Thoracic aorta (tissue), 2 donors: ENCODE measurements around the gene PAM. TPM values are rescaled to one million over a fixed set of nuclear protein-coding genes. Genes with fewer than 3 reads are reported as not detected.

Experiments used
- ATAC-seq: fragments of 150-250 bp; one replicate; pipeline ENCODE4 v1.8.0; 2017; ENCODE audit warnings: low read depth; ENCODE audit not compliant: insufficient number of reproducible peaks, low FRiP score
- DNase-seq: peaks from one replicate; pipeline ENCODE4 v3.0.0-alpha.2; 2020; ENCODE audit warnings: low spot score
- H3K27ac ChIP-seq, 2 donors: fragments of 200-600 bp; sonication (generic); 1 replicate in 1 of 2; 2 replicates in 1 of 2; pipeline ENCODE4 v1.5.1; 2016; ENCODE audit warnings: mild to moderate bottlenecking in 2 of 2, moderate library complexity in 2 of 2
- H3K27me3 ChIP-seq: fragments of 200-600 bp; sonication (generic); replicated peaks from 2 replicates; pipeline ENCODE4 v1.6.0; 2016; ENCODE audit warnings: mild to moderate bottlenecking; ENCODE audit not compliant: insufficient read depth
- H3K36me3 ChIP-seq: fragments of 200-600 bp; sonication (generic); one replicate; pipeline ENCODE4 v1.5.1; 2016
- H3K4me1 ChIP-seq, 2 donors: fragments of 200-600 bp; sonication (generic); 1 replicate in 1 of 2; 2 replicates in 1 of 2; pipeline versions ENCODE4 v1.5.1 to v1.6.0; 2016; ENCODE audit warnings: low read depth in 2 of 2, mild to moderate bottlenecking in 1 of 2; ENCODE audit not compliant: control insufficient read depth in 1 of 2
- H3K4me3 ChIP-seq: fragments of 200-600 bp; sonication (generic); 2 replicates; pipeline ENCODE4 v1.5.1; 2016; ENCODE audit warnings: mild to moderate bottlenecking
- H3K9me3 ChIP-seq: fragments of 200-600 bp; sonication (generic); 2 replicates; pipeline ENCODE4 v1.5.1; 2016
- CTCF ChIP-seq: fragments of 200-600 bp; sonication (generic); IDR thresholded peaks from one replicate; pipeline ENCODE4 v1.5.1; 2019; ENCODE audit warnings: antibody characterized with exemption
- total RNA-seq, 2 donors: library from RNA; depleted of rRNA; stranded (reverse); fragments of >200 nt; gene quantifications; one replicate each; pipeline versions ENCODE4 v1.1.0 to v1.2.3, GENCODE V29; 2016

The PAM gene
- total RNA-seq, 2 donors from 2014 or later: 571 to 806 TPM

GRCh38 chr5:102924963-102925362 is 169.9 kb downstream of the PAM start:
- no peaks in the 10 kb centered on the region for H3K27me3 ChIP-seq
- H3K27ac ChIP-seq: no peak overlapping the region
- peaks cover 12 to 30% of the 10 kb centered on the region in 2 donors for H3K4me1 ChIP-seq
- H3K36me3 ChIP-seq: peaks cover 11% of the 10 kb centered on the region
- H3K9me3 ChIP-seq: no peaks in the 10 kb centered on the region
- TF ChIP-seq CTCF: no peak
- H3K4me3 ChIP-seq: no peak overlapping the region
- DNase-seq (no peak), ATAC-seq (no peak)

GRCh38 chr5:102927007-102927406 is 171.9 kb downstream of the PAM start:
- DNase-seq: no peak
- no peaks in the 10 kb centered on the region for H3K9me3 ChIP-seq
- H3K4me1 ChIP-seq: peaks cover 15 to 39% of the 10 kb centered on the region in 2 donors
- no peak for TF ChIP-seq CTCF
- no peak overlapping the region for H3K4me3 ChIP-seq
- H3K36me3 ChIP-seq: peaks cover 11% of the 10 kb centered on the region
- no peak overlapping the region for H3K27ac ChIP-seq
- no peaks in the 10 kb centered on the region for H3K27me3 ChIP-seq
- ATAC-seq: no peak

- H3K27ac ChIP-seq: peak overlapping the region; percentile 18 to 77
- no peak overlapping the region for H3K4me3 ChIP-seq
- ATAC-seq (no peak), DNase-seq (no peak)
- peaks cover 8% of the 10 kb centered on the region for H3K36me3 ChIP-seq
- H3K4me1 ChIP-seq: peaks cover 8 to 24% of the 10 kb centered on the region in 2 donors
- H3K27me3 ChIP-seq: no peaks in the 10 kb centered on the region
- no peak for TF ChIP-seq CTCF
- H3K9me3 ChIP-seq: no peaks in the 10 kb centered on the region
These were observed 175.1 kb downstream of the PAM start for GRCh38 chr5:102930244-102930643.

GRCh38 chr5:102931085-102931725 is 176.1 kb downstream of the PAM start:
- no peak for ATAC-seq
- peak overlapping the region; percentile 32 to 77 for H3K27ac ChIP-seq
- no peak for TF ChIP-seq CTCF

GRCh38 chr5:102932781-102933180 is 177.7 kb downstream of the PAM start:
- Histone ChIP-seq H3K27ac (no peak overlapping the region), H3K9me3 (no peaks in the 10 kb centered on the region), H3K4me3 (no peak overlapping the region), H3K27me3 (no peaks in the 10 kb centered on the region), H3K4me1 (peaks cover 8 to 24% of the 10 kb centered on the region in 2 donors), H3K36me3 (no peaks in the 10 kb centered on the region)
- no peak for DNase-seq
- no peak for ATAC-seq
- TF ChIP-seq CTCF: no peak

More at GRCh38 chr5:102931085-102931725, 176.1 kb downstream of the PAM start:
- Histone ChIP-seq H3K27me3 (no peaks in the 10 kb centered on the region), H3K4me1 (peaks cover 8 to 24% of the 10 kb centered on the region in 2 donors), H3K36me3 (peaks cover 7% of the 10 kb centered on the region), H3K9me3 (no peaks in the 10 kb centered on the region), H3K4me3 (peak overlapping the region; percentile 54)
- no peak for DNase-seq
